Neuron (in vitro differentiated cells): Measurements from ENCODE around the gene LHX1.
A peak's percentile ranks its signal among the peaks of the same experiment; 100 is the strongest.

Experiments
- H2AFZ ChIP-seq: one replicate; pipeline ENCODE4 v1.6.1; 2013; ENCODE audit warnings: low read depth, mild to moderate bottlenecking, inconsistent platforms, low read length, moderate library complexity
- H3K27me3 ChIP-seq: one replicate; pipeline ENCODE4 v1.6.1; 2013; ENCODE audit warnings: low read length; ENCODE audit not compliant: insufficient read depth
- H3K36me3 ChIP-seq: one replicate; pipeline ENCODE4 v1.6.1; 2013; ENCODE audit warnings: low read length; ENCODE audit not compliant: insufficient read depth
- H3K4me1 ChIP-seq: one replicate; pipeline ENCODE4 v1.6.1; 2013; ENCODE audit warnings: low read length; ENCODE audit not compliant: insufficient read depth
- H3K4me3 ChIP-seq: 2 replicates; pipeline ENCODE4 v1.5.1; 2013; ENCODE audit warnings: mild to moderate bottlenecking, low read length, moderate library complexity
- H3K9me3 ChIP-seq: one replicate; pipeline ENCODE4 v1.6.1; 2013; ENCODE audit warnings: low read length

LHX1 gene

GRCh38 chr17:36945959-36946725, 8.9 kb downstream of the LHX1 start:
- Histone ChIP-seq H3K36me3 (peaks cover 6% of the 10 kb centered on the region), H3K4me3 (no peak overlapping the region), H3K9me3 (no peaks in the 10 kb centered on the region), H2AFZ (no peak overlapping the region), H3K4me1 (peaks cover 19% of the 10 kb centered on the region), H3K27me3 (peaks cover 68% of the 10 kb centered on the region)

GRCh38 chr17:36946726-36947091, 9.4 kb downstream of the LHX1 start:
- peaks cover 10% of the 10 kb centered on the region for H3K36me3 ChIP-seq
- H3K27me3 ChIP-seq: peaks cover 63% of the 10 kb centered on the region
- H3K4me3 ChIP-seq: no peak overlapping the region
- H3K4me1 ChIP-seq: peaks cover 19% of the 10 kb centered on the region
- no peak overlapping the region for H2AFZ ChIP-seq
- no peaks in the 10 kb centered on the region for H3K9me3 ChIP-seq

DNA sequence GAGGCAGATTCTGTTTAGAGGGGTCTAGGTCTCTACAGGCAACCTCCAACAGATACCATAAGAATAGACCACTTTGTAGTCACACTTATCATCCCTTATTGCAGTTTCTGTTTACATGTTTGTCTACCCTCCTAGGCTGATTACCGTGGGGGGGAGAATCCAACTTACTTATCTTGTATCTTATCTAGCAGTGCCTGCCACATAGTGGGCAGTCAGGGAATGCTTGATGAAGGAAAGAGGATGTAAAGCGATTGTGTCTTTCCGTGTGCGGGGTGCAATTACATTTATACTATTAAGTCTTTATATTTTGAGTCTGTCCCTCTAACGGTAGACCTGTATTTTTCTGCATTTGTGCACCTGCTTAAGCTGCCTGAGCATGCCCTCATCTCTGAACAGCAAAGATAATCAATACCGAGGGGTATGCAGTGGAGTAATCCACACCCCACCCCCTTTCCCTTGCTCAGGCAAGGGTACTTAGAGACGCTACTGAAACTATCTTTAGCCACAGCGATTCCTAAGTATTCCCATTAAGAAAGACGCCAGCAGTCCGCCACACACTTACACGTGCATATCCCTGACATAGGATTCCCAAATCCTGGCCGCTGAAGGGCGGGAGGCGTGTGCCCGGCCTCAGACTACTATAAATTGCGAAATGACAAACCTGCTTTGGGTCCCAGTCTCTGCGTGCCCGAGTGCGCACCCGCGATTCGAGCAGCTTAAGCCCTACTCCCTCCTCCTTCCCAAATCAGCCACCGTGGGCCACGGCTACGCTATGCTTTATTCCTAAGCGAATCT, 10.8 kb downstream of the LHX1 start:
- peaks cover 49% of the 10 kb centered on the region for H3K27me3 ChIP-seq
- peak overlapping the region; percentile 59 for H3K4me3 ChIP-seq

DNA sequence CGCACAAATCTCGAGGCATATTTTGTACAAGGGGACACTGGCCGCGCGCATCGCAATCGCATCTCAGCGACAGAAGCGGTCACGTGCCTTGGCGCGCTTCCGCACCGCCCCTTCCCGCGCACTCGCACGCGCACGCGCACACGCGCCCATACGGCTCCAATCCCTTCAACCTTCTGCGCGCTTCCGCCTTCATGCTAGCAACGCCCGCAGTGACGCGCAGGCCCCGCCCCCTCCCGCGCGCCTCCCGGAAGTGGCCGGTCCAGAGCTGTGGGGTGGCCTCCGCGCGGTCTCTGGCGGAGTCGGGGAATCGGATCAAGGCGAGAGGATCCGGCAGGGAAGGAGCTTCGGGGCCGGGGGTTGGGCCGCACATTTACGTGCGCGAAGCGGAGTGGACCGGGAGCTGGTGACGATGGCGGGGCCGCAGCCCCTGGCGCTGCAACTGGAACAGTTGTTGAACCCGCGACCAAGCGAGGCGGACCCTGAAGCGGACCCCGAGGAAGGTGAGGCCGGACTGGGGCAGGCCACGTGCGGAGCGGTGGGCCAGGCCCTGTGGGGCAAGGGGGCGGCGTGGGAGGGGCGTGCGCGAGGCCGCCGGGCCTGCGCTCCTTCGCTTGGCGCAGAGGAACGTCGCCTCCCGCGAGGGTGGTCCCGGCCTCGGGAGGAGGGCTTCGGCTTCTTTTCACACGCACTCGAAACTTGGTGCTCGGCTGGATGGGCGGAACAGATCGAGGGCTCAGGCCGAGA, 11.6 kb downstream of the LHX1 start, which contains the start of gene AATF:
AATF (plus strand) TSS at position 238 of the 744 bp plus-strand sequence; CDS start at position 410, 172 bp downstream.
- H3K4me1 ChIP-seq: peaks cover 15% of the 10 kb centered on the region
- peak within 1 kb of the TSS; percentile 59 for H3K4me3 ChIP-seq
- peak within 1 kb of the TSS; percentile 95 for H2AFZ ChIP-seq
- H3K27me3 ChIP-seq: peaks cover 41% of the 10 kb centered on the region
- peaks cover 29% of the 10 kb centered on the region for H3K36me3 ChIP-seq
- H3K9me3 ChIP-seq: no peaks in the 10 kb centered on the region

More for the DNA sequence above, 10.8 kb downstream of the LHX1 start:
- H3K36me3 ChIP-seq: peaks cover 22% of the 10 kb centered on the region
- H3K4me1 ChIP-seq: peaks cover 15% of the 10 kb centered on the region
- H3K9me3 ChIP-seq: no peaks in the 10 kb centered on the region
- H2AFZ ChIP-seq: peak overlapping the region; percentile 95

- peaks cover 36% of the 10 kb centered on the region for H3K27me3 ChIP-seq
- peaks cover 35% of the 10 kb centered on the region for H3K36me3 ChIP-seq
Observed at GRCh38 chr17:36949461-36949927, 12.2 kb downstream of the LHX1 start.

GRCh38 chr17:36950027-36950426, 12.8 kb downstream of the LHX1 start:
- Histone ChIP-seq H3K9me3 (no peaks in the 10 kb centered on the region), H2AFZ (no peak overlapping the region), H3K4me1 (peaks cover 15% of the 10 kb centered on the region), H3K27me3 (peaks cover 31% of the 10 kb centered on the region), H3K36me3 (peaks cover 39% of the 10 kb centered on the region), H3K4me3 (peak overlapping the region; percentile 59)

More at GRCh38 chr17:36949461-36949927, 12.2 kb downstream of the LHX1 start:
- Histone ChIP-seq H3K9me3 (no peaks in the 10 kb centered on the region), H3K4me3 (peak overlapping the region; percentile 59), H3K4me1 (peaks cover 15% of the 10 kb centered on the region), H2AFZ (peak overlapping the region; percentile 52)

DNA sequence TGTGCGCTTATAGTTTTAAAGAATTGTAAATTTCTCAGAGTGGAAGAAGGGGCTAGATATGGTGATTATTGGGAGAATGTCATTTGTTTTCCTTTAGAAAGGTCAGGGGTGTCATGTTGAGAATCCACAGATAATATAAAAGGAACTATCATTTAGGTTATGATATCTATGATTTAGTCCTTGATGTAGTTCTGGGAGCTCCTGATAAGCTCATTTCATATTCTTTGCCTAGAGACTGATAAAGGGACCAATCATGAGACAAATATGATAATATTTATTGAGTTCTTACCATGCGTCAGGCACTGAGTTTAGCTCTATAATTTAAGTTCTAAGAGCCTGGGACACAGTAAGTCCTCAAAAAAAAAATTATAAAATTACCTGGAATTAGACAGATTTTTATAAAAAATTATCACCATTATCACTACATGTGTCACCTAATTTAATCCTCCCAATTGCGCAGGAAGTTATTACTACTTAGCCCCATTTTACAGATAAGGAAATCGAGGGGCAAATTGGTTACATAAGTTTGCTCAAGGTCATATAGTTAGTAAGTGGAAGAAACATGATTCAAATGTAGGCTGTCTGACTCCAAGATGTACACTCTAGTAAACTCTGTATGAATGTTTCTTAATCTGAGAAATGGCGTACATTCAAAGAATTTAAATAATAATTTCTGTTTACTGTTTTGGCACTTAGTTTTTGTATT, 14.0 kb downstream of the LHX1 start:
- Histone ChIP-seq H2AFZ (no peak overlapping the region), H3K9me3 (no peaks in the 10 kb centered on the region), H3K36me3 (peaks cover 48% of the 10 kb centered on the region), H3K4me3 (no peak overlapping the region), H3K4me1 (peaks cover 15% of the 10 kb centered on the region), H3K27me3 (peaks cover 19% of the 10 kb centered on the region)

GRCh38 chr17:36971508-36971907, 34.2 kb downstream of the LHX1 start:
- Histone ChIP-seq H3K36me3 (peaks cover 13% of the 10 kb centered on the region), H3K4me3 (no peak overlapping the region), H3K9me3 (no peaks in the 10 kb centered on the region), H3K4me1 (peaks cover 12% of the 10 kb centered on the region), H3K27me3 (no peaks in the 10 kb centered on the region), H2AFZ (no peak overlapping the region)

DNA sequence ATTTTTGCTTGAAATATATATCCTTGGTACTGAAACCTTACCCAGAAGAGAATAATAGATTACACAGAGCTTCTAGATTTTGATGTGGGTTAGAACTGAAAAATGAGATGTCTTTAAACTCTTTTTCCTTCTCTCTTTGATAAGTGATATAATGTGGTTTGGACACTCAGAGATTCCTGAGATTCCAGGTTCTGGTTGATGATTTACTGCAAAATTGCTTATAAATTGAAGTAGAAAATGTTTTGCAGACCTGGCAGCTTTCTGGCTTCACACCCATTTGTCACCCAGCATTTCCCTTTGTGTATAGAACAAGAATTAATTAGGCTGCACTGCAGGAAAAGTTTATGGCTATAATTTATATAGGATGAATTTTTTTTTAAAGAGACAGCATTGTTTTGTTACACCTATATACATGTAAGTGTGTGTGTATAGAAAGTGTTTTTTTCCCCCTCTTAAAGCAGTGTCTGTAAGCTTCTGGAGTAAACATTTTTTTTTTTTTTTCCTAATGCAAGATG, 35.0 kb downstream of the LHX1 start:
- Histone ChIP-seq H3K4me1 (peaks cover 12% of the 10 kb centered on the region), H3K9me3 (no peaks in the 10 kb centered on the region), H3K27me3 (no peaks in the 10 kb centered on the region), H2AFZ (no peak overlapping the region), H3K4me3 (no peak overlapping the region), H3K36me3 (peaks cover 11% of the 10 kb centered on the region)

DNA sequence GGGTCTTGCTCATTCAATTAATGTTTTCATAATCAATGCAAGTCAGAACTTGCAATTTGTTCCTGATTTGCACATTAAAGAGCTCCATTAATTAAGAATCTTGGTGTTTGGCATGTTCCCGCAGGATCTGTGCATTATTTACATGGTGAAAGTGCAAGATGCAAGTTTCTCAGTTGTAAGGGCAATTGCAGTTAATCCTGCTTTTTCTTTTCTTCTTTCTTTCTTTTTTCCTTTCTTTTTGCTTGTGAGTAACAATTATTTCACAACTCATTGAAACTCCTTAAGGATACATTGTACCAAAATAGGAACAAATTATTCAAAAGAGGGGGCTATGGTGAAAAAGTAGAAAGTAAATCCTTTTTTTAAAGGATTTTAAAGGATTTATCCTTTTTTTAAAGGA, 35.6 kb downstream of the LHX1 start:
- Histone ChIP-seq H3K36me3 (peaks cover 10% of the 10 kb centered on the region), H3K9me3 (no peaks in the 10 kb centered on the region), H2AFZ (no peak overlapping the region), H3K4me3 (no peak overlapping the region), H3K27me3 (no peaks in the 10 kb centered on the region), H3K4me1 (peaks cover 12% of the 10 kb centered on the region)

- Histone ChIP-seq H3K4me1 (peaks cover 24% of the 10 kb centered on the region), H3K27me3 (no peaks in the 10 kb centered on the region), H2AFZ (no peak overlapping the region), H3K9me3 (no peaks in the 10 kb centered on the region), H3K4me3 (no peak overlapping the region), H3K36me3 (no peaks in the 10 kb centered on the region)
Observed at GRCh38 chr17:36975922-36976515, 38.7 kb downstream of the LHX1 start.

DNA sequence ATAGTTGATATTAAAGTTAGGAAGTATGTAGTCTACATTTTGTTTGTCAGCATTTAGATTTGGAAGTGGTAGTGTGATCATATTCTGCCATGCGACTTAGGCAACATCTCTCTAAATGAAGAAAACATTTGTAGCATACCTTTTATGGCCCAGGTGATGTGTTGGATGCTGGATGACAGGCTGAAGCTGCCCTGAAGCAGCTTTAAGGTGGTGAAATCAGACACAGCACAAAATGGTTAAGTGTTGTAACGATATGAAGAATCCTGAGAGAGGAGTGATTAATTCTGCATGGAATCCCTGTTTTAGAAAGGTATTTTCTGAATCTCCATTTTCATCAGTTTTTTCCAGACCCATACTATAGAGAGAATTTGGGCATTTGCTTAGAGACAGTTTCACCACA, 39.8 kb downstream of the LHX1 start:
- H3K4me3 ChIP-seq: no peak overlapping the region
- H3K36me3 ChIP-seq: peaks cover 2% of the 10 kb centered on the region
- peaks cover 21% of the 10 kb centered on the region for H3K4me1 ChIP-seq
- H3K9me3 ChIP-seq: no peaks in the 10 kb centered on the region
- H2AFZ ChIP-seq: no peak overlapping the region
- H3K27me3 ChIP-seq: no peaks in the 10 kb centered on the region
